MCF 10A (cell line): ENCODE measurements around the gene SESN1. TPM values are rescaled to one million over a fixed set of nuclear protein-coding genes. Genes with fewer than 3 reads are reported as not detected.

ENCODE experiments used
- BruUV-seq: library from RNA; stranded (reverse); fragments of 400-500 nt; replicated peaks from 2 replicates; lab custom pipeline; 2021; lab: Mats Ljungman, UMichigan
- CTCF ChIA-PET: fragments of 300-600 bp; sonication (Branson Sonifier 250); formaldehyde crosslinking; extraction: SDS; loops from one replicate; lab custom pipeline; 2021; ENCODE audit warnings: antibody characterized with exemption, inconsistent platforms; lab: Yijun Ruan, JAX
- POLR2A ChIA-PET: fragments of 300-600, 350-650 bp; sonication (Branson Sonifier 250); formaldehyde crosslinking; extraction: SDS; loops from one replicate; lab custom pipeline; 2020; ENCODE audit warnings: antibody characterized with exemption, inconsistent platforms; lab: Yijun Ruan, JAX
- DNase-seq: peaks from one replicate; pipeline ENCODE4 v3.0.0-alpha.2; 2018; ENCODE audit not compliant: unreplicated experiment
- H3K27ac Mint-ChIP-seq: one replicate; pipeline ENCODE4 v1.8.0; 2022; ENCODE audit warnings: mild to moderate bottlenecking, low read depth, mixed read lengths; ENCODE audit not compliant: unreplicated experiment
- H3K27me3 Mint-ChIP-seq: one replicate; pipeline ENCODE4 v1.8.0; 2022; ENCODE audit warnings: mixed read lengths; ENCODE audit not compliant: insufficient read depth, unreplicated experiment
- H3K36me3 Mint-ChIP-seq: one replicate; pipeline ENCODE4 v1.8.0; 2022; ENCODE audit warnings: mild to moderate bottlenecking, moderate library complexity, mixed read lengths; ENCODE audit not compliant: insufficient read depth, unreplicated experiment
- H3K4me1 Mint-ChIP-seq: one replicate; pipeline ENCODE4 v1.8.0; 2022; ENCODE audit warnings: mixed read lengths; ENCODE audit not compliant: insufficient read depth, unreplicated experiment
- H3K4me3 Mint-ChIP-seq: one replicate; pipeline ENCODE4 v1.8.0; 2022; ENCODE audit warnings: mild to moderate bottlenecking, moderate library complexity, mixed read lengths; ENCODE audit not compliant: unreplicated experiment
- H3K9me3 Mint-ChIP-seq: one replicate; pipeline ENCODE4 v1.8.0; 2022; ENCODE audit warnings: mixed read lengths; ENCODE audit not compliant: unreplicated experiment
- intact Hi-C: fragments of 100-400 bp; cut with micrococcal nuclease; formaldehyde crosslinking; loops from 2 replicates; pipeline ENCODE4 v1.14.1; 2022
- total RNA-seq: library from RNA; stranded (reverse); gene quantifications from 2 replicates; pipeline ENCODE4 v1.2.3, GENCODE V29; 2022
- TF ChIP-seq, protein P1 (sequence below): fragments of 200-600 bp; IDR thresholded peaks from one replicate; pipeline ENCODE4 v1.8.0; 2022; ENCODE audit warnings: antibody characterized with exemption, mild to moderate bottlenecking; ENCODE audit not compliant: unreplicated experiment

Gene SESN1
- total RNA-seq, 1 experiment from 2014 or later = 23.0 TPM

DNA sequence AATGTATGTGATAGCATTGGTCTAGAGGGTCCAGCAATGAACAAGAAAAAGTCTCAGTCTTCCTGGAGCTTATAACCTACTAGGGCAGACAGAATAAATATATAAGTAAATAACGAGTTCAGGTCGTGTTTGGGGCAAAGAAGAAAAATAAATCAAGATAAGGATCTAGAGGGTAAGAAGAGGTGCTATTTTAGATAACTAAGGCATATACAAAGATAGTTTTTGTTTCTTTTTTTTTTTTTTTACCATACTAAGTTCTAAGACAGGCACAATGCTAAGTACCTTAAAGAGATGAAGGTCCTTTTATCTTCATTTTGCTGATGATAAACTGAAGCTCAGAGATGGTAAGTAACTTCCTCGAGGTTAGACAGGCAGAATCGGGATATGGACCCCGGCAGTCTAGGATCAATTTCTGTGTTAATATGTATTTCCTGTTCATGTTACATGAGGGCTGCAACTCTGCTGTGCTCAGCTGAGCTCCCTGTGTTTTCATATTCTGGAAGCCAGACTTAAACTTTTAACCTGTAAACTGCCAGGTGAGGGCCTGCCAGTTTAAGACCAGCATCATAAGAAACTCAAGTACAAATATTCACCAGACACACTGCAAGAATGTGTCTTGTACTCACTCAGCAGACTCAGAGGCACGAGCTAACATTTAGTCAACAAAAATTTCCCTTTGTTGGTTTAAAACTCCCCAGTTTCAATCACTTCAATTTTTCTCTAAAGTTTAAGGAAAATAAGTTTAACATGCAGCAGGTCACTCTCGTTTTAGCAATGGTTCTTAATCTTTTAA is 23.3 kb downstream of the SESN1 start:
- POLR2A ChIA-PET = interaction anchor here (0.6 to 4.9 kb wide), 19 partner anchors 9 to 530 kb away, joined by 3 to 61 read pairs (median 4); partner anchors contain the start of genes FOXO3 and SESN1
- CTCF ChIA-PET = interaction anchor here (0.5 to 7.9 kb wide), 17 partner anchors 11 to 1093 kb away, joined by 3 to 109 read pairs (median 4); no protein-coding TSS in a partner anchor
- Mint-ChIP-seq H3K9me3 (no peaks in the 10 kb centered on the region), H3K27me3 (no peaks in the 10 kb centered on the region), H3K4me3 (no peak overlapping the region), H3K4me1 (peaks cover 11% of the 10 kb centered on the region), H3K27ac (no peak overlapping the region), H3K36me3 (no peaks in the 10 kb centered on the region)
- DNase-seq = no peak
- no TSS peak for BruUV-seq
- intact Hi-C loops = no loop called here
- TF ChIP-seq, protein P1, sequence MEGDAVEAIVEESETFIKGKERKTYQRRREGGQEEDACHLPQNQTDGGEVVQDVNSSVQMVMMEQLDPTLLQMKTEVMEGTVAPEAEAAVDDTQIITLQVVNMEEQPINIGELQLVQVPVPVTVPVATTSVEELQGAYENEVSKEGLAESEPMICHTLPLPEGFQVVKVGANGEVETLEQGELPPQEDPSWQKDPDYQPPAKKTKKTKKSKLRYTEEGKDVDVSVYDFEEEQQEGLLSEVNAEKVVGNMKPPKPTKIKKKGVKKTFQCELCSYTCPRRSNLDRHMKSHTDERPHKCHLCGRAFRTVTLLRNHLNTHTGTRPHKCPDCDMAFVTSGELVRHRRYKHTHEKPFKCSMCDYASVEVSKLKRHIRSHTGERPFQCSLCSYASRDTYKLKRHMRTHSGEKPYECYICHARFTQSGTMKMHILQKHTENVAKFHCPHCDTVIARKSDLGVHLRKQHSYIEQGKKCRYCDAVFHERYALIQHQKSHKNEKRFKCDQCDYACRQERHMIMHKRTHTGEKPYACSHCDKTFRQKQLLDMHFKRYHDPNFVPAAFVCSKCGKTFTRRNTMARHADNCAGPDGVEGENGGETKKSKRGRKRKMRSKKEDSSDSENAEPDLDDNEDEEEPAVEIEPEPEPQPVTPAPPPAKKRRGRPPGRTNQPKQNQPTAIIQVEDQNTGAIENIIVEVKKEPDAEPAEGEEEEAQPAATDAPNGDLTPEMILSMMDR = no peak

DNA sequence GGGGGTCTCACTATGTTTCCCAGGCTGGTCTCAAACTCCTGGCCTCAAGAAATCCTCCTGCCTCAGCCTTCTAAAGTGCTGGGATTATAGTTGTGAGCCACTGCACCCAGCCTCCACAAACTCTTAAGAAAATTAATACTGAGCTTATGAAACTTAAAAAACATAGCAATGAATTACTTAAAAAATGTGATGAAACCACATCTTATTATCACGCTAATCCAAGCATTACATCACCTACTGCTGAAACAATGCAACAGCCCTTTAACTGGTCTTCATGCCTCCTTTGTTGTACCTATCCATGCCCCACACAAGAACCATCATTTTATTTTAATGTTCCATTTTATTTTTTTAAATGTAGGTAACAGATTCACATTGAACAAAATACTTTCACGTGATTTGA is 24.9 kb downstream of the SESN1 start:
- peaks cover 20% of the 10 kb centered on the region for H3K4me1 Mint-ChIP-seq
- no peak overlapping the region for H3K27ac Mint-ChIP-seq
- H3K36me3 Mint-ChIP-seq = no peaks in the 10 kb centered on the region
- intact Hi-C loops = loop anchor here (1.0 kb wide), 1 partner anchor 527 kb away; no protein-coding TSS in a partner anchor
- no peak overlapping the region for H3K4me3 Mint-ChIP-seq
- ChIA-PET CTCF (interaction anchor here (0.6 to 7.9 kb wide), 8 partner anchors 12 to 527 kb away, joined by 3 to 109 read pairs (median 3); no protein-coding TSS in a partner anchor), POLR2A (interaction anchor here (0.7 to 1.7 kb wide), 5 partner anchors 9 to 314 kb away, joined by 3 to 11 read pairs (median 4); no protein-coding TSS in a partner anchor)
- H3K9me3 Mint-ChIP-seq = no peaks in the 10 kb centered on the region
- TF ChIP-seq, protein P1 = no peak
- no TSS peak for BruUV-seq
- peak; percentile 53 for DNase-seq
- H3K27me3 Mint-ChIP-seq = no peaks in the 10 kb centered on the region

DNA sequence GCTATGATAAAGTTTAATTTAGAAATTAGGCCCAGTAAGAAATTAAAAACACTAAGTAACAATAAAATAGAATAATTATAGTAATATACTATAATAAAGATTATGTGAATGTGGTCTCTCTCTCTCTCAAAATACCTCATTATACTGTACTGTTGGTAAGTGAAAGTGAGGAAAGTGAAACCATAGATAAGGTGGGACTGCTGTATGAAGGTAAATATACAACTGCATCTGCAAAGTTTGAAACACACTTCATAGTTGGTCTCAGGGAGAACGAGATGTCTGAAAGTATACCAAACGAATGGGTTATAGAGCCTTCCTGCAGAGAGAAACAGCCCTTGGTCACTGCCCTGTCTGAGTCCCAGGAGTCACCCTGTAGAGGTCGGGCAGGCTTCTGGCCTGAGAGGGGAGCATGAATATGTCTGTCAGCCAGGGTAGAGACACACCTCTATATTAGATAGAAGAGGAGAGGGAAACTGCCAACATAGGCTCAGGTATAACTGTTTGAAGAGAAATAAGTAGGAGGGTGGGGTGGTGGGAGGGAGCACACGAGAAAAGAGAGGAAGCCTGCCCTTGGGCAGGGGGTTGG is 31.8 kb downstream of the SESN1 start:
- ChIA-PET POLR2A (interaction anchor here (1.0 to 16.5 kb wide), 6 partner anchors 10 to 503 kb away, joined by 3 to 556 read pairs (median 6); partner anchors contain the start of genes CEP57L1 and SESN1), CTCF (interaction anchor here (0.8 to 1.2 kb wide), 2 partner anchors 10 to 19 kb away, joined by 3 to 4 read pairs; no protein-coding TSS in a partner anchor)
- H3K4me1 Mint-ChIP-seq = peaks cover 38% of the 10 kb centered on the region
- intact Hi-C loops = no loop called here
- TF ChIP-seq, protein P1 = no peak
- no peak for DNase-seq
- H3K27me3 Mint-ChIP-seq = no peaks in the 10 kb centered on the region
- H3K27ac Mint-ChIP-seq = no peak overlapping the region
- no peaks in the 10 kb centered on the region for H3K9me3 Mint-ChIP-seq
- BruUV-seq = no TSS peak
- H3K36me3 Mint-ChIP-seq = no peaks in the 10 kb centered on the region
- no peak overlapping the region for H3K4me3 Mint-ChIP-seq

DNA sequence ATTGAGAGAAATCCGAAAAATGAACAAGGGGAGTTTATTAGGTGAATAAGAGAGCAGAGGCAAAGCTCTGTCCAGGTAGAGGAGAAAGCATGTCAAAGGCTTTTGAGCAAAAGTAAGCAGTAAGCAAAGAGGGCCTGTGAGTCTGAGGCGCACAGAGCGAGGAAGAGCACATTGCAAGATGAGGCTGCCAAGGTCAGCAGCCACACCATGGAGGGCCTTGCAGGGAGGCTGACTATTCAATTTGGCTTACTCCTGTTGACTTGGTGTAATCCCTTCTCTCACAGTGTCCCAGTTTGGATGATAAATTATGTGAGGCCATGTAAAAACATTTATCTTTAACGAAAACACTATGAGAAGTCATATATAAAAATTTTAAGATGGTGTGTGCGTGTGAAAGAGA is 32.4 kb downstream of the SESN1 start:
- H3K27ac Mint-ChIP-seq = no peak overlapping the region
- H3K36me3 Mint-ChIP-seq = no peaks in the 10 kb centered on the region
- ChIA-PET POLR2A (interaction anchor here (1.5 to 16.5 kb wide), 3 partner anchors 10 to 51 kb away, joined by 5 to 556 read pairs (median 7); partner anchors contain the start of genes CEP57L1 and SESN1), CTCF (interaction anchor here (0.6 to 1.2 kb wide), 3 partner anchors 11 to 1085 kb away, joined by 3 to 4 read pairs (median 4); no protein-coding TSS in a partner anchor)
- H3K27me3 Mint-ChIP-seq = no peaks in the 10 kb centered on the region
- H3K4me3 Mint-ChIP-seq = no peak overlapping the region
- H3K4me1 Mint-ChIP-seq = peaks cover 44% of the 10 kb centered on the region
- no peaks in the 10 kb centered on the region for H3K9me3 Mint-ChIP-seq
- intact Hi-C loops = no loop called here
- no peak for DNase-seq
- TF ChIP-seq, protein P1 = no peak
- no TSS peak for BruUV-seq
